K562 (cell line): Measurements from ENCODE around the gene TGFB2. TPM values are rescaled to one million over a fixed set of nuclear protein-coding genes. Genes with fewer than 3 reads are reported as not detected.

Experiments
- ATAC-seq: fragments of 200-7000 bp; cut with Tn5 transposase; 3 replicates; pipeline ENCODE4 v1.9.1; 2020; ENCODE audit warnings: moderate library complexity
- BruUV-seq: library from RNA; stranded (reverse); fragments of 400-500 nt; replicated peaks from 2 replicates; lab custom pipeline; 2021; lab: Mats Ljungman, UMichigan
- CTCF ChIA-PET: fragments of 300-600 bp; formaldehyde crosslinking; extraction: SDS; loops from one replicate; lab custom pipeline; 2021; ENCODE audit warnings: low intra/inter-chr PET ratio; lab: Yijun Ruan, JAX
- POLR2A ChIA-PET: fragments of 300-600, 350-650 bp; sonication (Branson Sonifier 250); formaldehyde crosslinking; extraction: SDS; loops from one replicate; lab custom pipeline; 2021; ENCODE audit warnings: antibody characterized with exemption, inconsistent platforms; lab: Yijun Ruan, JAX
- DNase-seq, 4 experiments: peaks; one replicate each; pipeline versions ENCODE4 v3.0.0 to v3.0.0-alpha.2; 2011 to 2018; ENCODE audit warnings: low spot score in 3 of 4, mixed read lengths in 3 of 4; ENCODE audit errors: extremely low read depth in 1 of 4
- FAIRE-seq: peaks from 2 replicates; lab custom pipeline; 2011; peaks lifted over from hg19 to GRCh38; lab: Jason Lieb, UNC
- H2AFZ ChIP-seq: 2 replicates; pipeline ENCODE4 v1.6.0; 2011; ENCODE audit warnings: low read depth, low read length, control low read depth, inconsistent platforms
- H3K27ac ChIP-seq: fragments of 200-600 bp; 3 replicates; pipeline ENCODE4 v1.8.0; 2011; ENCODE audit warnings: low read depth, mild to moderate bottlenecking, control low read depth, inconsistent platforms, low read length, moderate library complexity, mixed read lengths; ENCODE audit errors: extremely low read depth
- H3K27me3 ChIP-seq, 2 experiments: fragments of 300-600 bp in 1 of 2; 2 replicates in 1 of 2; 3 replicates in 1 of 2; pipeline versions ENCODE4 v1.6.0 to v1.8.0; 2011; ENCODE audit warnings: inconsistent platforms in 2 of 2, low read length in 2 of 2, mild to moderate bottlenecking in 1 of 2, mixed read lengths in 1 of 2, moderate library complexity in 1 of 2; ENCODE audit not compliant: control insufficient read depth in 2 of 2, insufficient read depth in 2 of 2
- H3K36me3 ChIP-seq: fragments of 300-600 bp; 3 replicates; pipeline ENCODE4 v1.8.0; 2011; ENCODE audit warnings: mild to moderate bottlenecking, low read length, inconsistent platforms; ENCODE audit not compliant: control insufficient read depth, insufficient read depth
- H3K4me1 ChIP-seq, 2 experiments: fragments of 200-600 bp in 1 of 2; replicated peaks in 1 of 2; 2 replicates in 1 of 2; 3 replicates in 1 of 2; pipeline versions ENCODE4 v1.5.1 to v1.8.0; 2011; ENCODE audit warnings: inconsistent platforms in 2 of 2, low read length in 2 of 2, mild to moderate bottlenecking in 1 of 2, mixed read lengths in 1 of 2, moderate library complexity in 1 of 2; ENCODE audit not compliant: control insufficient read depth in 2 of 2, insufficient read depth in 2 of 2
- H3K4me2 ChIP-seq: 2 replicates; pipeline ENCODE4 v1.6.1; 2011; ENCODE audit warnings: low read length, control low read depth, inconsistent platforms, mixed read lengths; ENCODE audit not compliant: insufficient read depth
- H3K4me3 ChIP-seq: fragments of 200-600 bp; sonication (generic), shearing (Covaris generic); 2 replicates; pipeline ENCODE4 v1.5.1; 2016; ENCODE audit warnings: control low read depth, inconsistent platforms
- H3K79me2 ChIP-seq: fragments of 200-600 bp; 3 replicates; pipeline ENCODE4 v1.8.0; 2011; ENCODE audit warnings: low read length, inconsistent platforms; ENCODE audit not compliant: control insufficient read depth, insufficient read depth
- H3K9ac ChIP-seq, 2 experiments: 2 replicates each; pipeline versions ENCODE4 v1.6.0 to v1.6.1; 2011; ENCODE audit warnings: low read depth in 2 of 2, low read length in 2 of 2, control low read depth in 1 of 2, inconsistent platforms in 1 of 2, mild to moderate bottlenecking in 1 of 2, mixed read lengths in 1 of 2; ENCODE audit not compliant: insufficient read depth in 1 of 2
- H3K9me1 ChIP-seq: one replicate; pipeline ENCODE4 v1.6.0; 2011; ENCODE audit warnings: inconsistent platforms, mild to moderate bottlenecking, low read length, moderate library complexity; ENCODE audit not compliant: control insufficient read depth, insufficient read depth
- H3K9me3 ChIP-seq: replicated peaks from 2 replicates; pipeline ENCODE4 v1.5.1; 2011; ENCODE audit warnings: low read depth, low read length, inconsistent platforms; ENCODE audit not compliant: control insufficient read depth, insufficient read depth
- H4K20me1 ChIP-seq: replicated peaks from 2 replicates; pipeline ENCODE4 v1.6.1; 2011; ENCODE audit warnings: low read length, inconsistent platforms, mixed read lengths; ENCODE audit not compliant: control insufficient read depth, insufficient read depth
- ASH1L ChIP-seq: fragments of 450-650 bp; IDR thresholded peaks from 2 replicates; pipeline ENCODE4 v1.6.1; 2018; ENCODE audit warnings: borderline replicate concordance, mild to moderate bottlenecking, low read depth; ENCODE audit not compliant: partially characterized antibody
- FOXA3 ChIP-seq, 2 experiments: fragments of 450-650 bp in 1 of 2; sonication (generic) in 1 of 2; formaldehyde crosslinking; IDR thresholded peaks in 1 of 2; conservative IDR thresholded peaks in 1 of 2; 2 replicates each; pipeline versions ENCODE4 v1.4.0 to v1.8.0; 2020 to 2022; ENCODE audit warnings: mild to moderate bottlenecking in 2 of 2, missing genetic modification reagents in 1 of 2
- FUS ChIP-seq: fragments of 200-400 bp; formaldehyde crosslinking; optimal IDR thresholded peaks from 2 replicates; pipeline ENCODE3; 2017; ENCODE audit warnings: low read depth, low read length
- GABPA ChIP-seq: fragments of 200-800 bp; sonication (Bioruptor generic); conservative IDR thresholded peaks from 2 replicates; pipeline ENCODE4 v1.6.1; 2016; ENCODE audit warnings: low read depth, missing genetic modification characterization, missing compliant biosample characterization
- MTA2 ChIP-seq: fragments of 450-650 bp; IDR thresholded peaks from 2 replicates; pipeline ENCODE4 v1.6.1; 2016; ENCODE audit warnings: low read depth
- NONO ChIP-seq, 2 experiments: fragments of 200-400 bp in 1 of 2; fragments of 450-650 bp in 1 of 2; formaldehyde crosslinking in 1 of 2; IDR thresholded peaks; 2 replicates each; pipeline ENCODE4 v1.6.1; 2017; ENCODE audit warnings: low read depth in 2 of 2, mild to moderate bottlenecking in 2 of 2, moderate library complexity in 2 of 2, low read length in 1 of 2
- NR3C1 ChIP-seq: sonication (generic); formaldehyde crosslinking; IDR thresholded peaks from 2 replicates; pipeline ENCODE4 v1.8.1; 2022; ENCODE audit warnings: missing genetic modification reagents
- SRSF3 ChIP-seq: fragments of 200-400 bp; formaldehyde crosslinking; IDR thresholded peaks from 2 replicates; pipeline ENCODE4 v1.6.1; 2016; ENCODE audit warnings: mild to moderate bottlenecking, low read length, moderate library complexity; ENCODE audit not compliant: insufficient read depth
- STAG1 ChIP-seq: sonication (generic); formaldehyde crosslinking; IDR thresholded peaks from 2 replicates; pipeline ENCODE4 v1.5.0; 2020; ENCODE audit warnings: missing genetic modification reagents, borderline replicate concordance
- ZBTB8A ChIP-seq: fragments of 450-650 bp; IDR thresholded peaks from 2 replicates; pipeline ENCODE4 v1.6.1; 2018; ENCODE audit warnings: mild to moderate bottlenecking, moderate library complexity; ENCODE audit not compliant: partially characterized antibody
- ZC3H11A ChIP-seq: IDR thresholded peaks from 2 replicates; pipeline ENCODE4 v1.6.1; 2012; ENCODE audit warnings: low read depth, low read length, improper control_type of control experiment
- ZNF197 ChIP-seq: fragments of 200-800 bp; sonication (Bioruptor generic); IDR thresholded peaks from 2 replicates; pipeline ENCODE4 v1.6.1; 2016; ENCODE audit warnings: low read depth, missing genetic modification characterization, missing compliant biosample characterization
- ZNF764 ChIP-seq: fragments of 250-450 bp; sonication (Bioruptor Pico); IDR thresholded peaks from 2 replicates; pipeline ENCODE4 v1.4.0; 2020; ENCODE audit warnings: low read depth, mild to moderate bottlenecking, moderate library complexity
- WGBS: fragments of 100-300 bp; shearing (Covaris generic); methylation state at CpG from one replicate; pipeline ENCODE4 v1.1.6; 2016; ENCODE audit warnings: low coverage, mixed read lengths; ENCODE audit not compliant: insufficient coverage; ENCODE audit errors: missing lambda C conversion rate; 5-methylcytosine and 5-hydroxymethylcytosine counted together
- in situ Hi-C: fragments of 300-500 bp; cut with MboI; formaldehyde crosslinking; loops from 4 replicates; pipeline ENCODE4 v1.15.0; 2018; ENCODE audit warnings: inconsistent platforms, mixed read lengths
- intact Hi-C: fragments of 100-400 bp; cut with micrococcal nuclease; formaldehyde crosslinking; loops from 2 replicates; pipeline ENCODE4 v1.14.2; 2022
- polyA plus RNA-seq, 8 experiments: library from polyadenylated mRNA; depleted of rRNA in 4 of 8; stranded (reverse) in 5 of 8; unstranded in 3 of 8; fragments of >200 nt; fragmentation: Nextera tagmentation in 2 of 8; fragmentation: Illumina TruSeq in 1 of 8; extraction: Ambion mirVana in 2 of 8; extraction: Trizol in 1 of 8; gene quantifications; 2 replicates each; pipeline versions ENCODE4 v1.2.1 to v1.2.3, GENCODE V29; 2011 to 2014; ENCODE audit warnings: inconsistent platforms in 1 of 8, missing spikeins in 1 of 8
- total RNA-seq, 7 experiments: library from RNA; depleted of rRNA in 6 of 7; stranded (reverse); fragments of >200 nt in 6 of 7; fragmentation: Illumina TruSeq in 2 of 7; extraction: Trizol in 2 of 7; gene quantifications; 2 replicates each; pipeline versions ENCODE4 v1.2.1 to v1.2.3, GENCODE V29; 2011 to 2021; ENCODE audit warnings: low replicate concordance in 1 of 7
- TF ChIP-seq, protein P1 (sequence below): IDR thresholded peaks from 2 replicates; pipeline ENCODE4 v1.6.1; 2011; ENCODE audit warnings: borderline replicate concordance, low read depth, mild to moderate bottlenecking, moderate library complexity, low read length; ENCODE audit not compliant: insufficient read depth, poor library complexity, severe bottlenecking
- TF ChIP-seq, protein P2 (sequence below): fragments of 250-450 bp; sonication (Bioruptor Pico); IDR thresholded peaks from 2 replicates; pipeline ENCODE4 v1.9.0; 2021; ENCODE audit warnings: mild to moderate bottlenecking

The TGFB2 gene
- total and polyA plus RNA-seq, 9 of the 15 experiments (the other 6 are each of a cell fraction or from before 2014, with no cell fraction given): 0.03 to 0.41 (median 0.11) TPM; not detected in 3

- H4K20me1 ChIP-seq: no peaks in the 10 kb centered on the region
- DNase-seq: no peak
- H3K27me3 ChIP-seq: no peaks in the 10 kb centered on the region
- ChIA-PET POLR2A (no interaction called here), CTCF (no interaction called here)
- BruUV-seq: no TSS peak
- TF ChIP-seq ZBTB8A (no peak), NR3C1 (no peak), STAG1 (no peak), FOXA3 (CRISPR knock-in tag; conservative IDR thresholded peaks at IDR 0.05 in 1 of 2, IDR thresholded peaks at IDR 0.05 in 1 of 2) (no peak), ZNF764 (no peak), ZNF197 (no peak), MTA2 (no peak), ZC3H11A (no peak), NONO (IDR thresholded peaks at IDR 0.05; ENCODE audit: low read depth in 2 of 2, low read length in 1 of 2) (no peak), FUS (no peak), GABPA (tag) (no peak), ASH1L (no peak), SRSF3 (no peak)
- TF ChIP-seq, protein P1, sequence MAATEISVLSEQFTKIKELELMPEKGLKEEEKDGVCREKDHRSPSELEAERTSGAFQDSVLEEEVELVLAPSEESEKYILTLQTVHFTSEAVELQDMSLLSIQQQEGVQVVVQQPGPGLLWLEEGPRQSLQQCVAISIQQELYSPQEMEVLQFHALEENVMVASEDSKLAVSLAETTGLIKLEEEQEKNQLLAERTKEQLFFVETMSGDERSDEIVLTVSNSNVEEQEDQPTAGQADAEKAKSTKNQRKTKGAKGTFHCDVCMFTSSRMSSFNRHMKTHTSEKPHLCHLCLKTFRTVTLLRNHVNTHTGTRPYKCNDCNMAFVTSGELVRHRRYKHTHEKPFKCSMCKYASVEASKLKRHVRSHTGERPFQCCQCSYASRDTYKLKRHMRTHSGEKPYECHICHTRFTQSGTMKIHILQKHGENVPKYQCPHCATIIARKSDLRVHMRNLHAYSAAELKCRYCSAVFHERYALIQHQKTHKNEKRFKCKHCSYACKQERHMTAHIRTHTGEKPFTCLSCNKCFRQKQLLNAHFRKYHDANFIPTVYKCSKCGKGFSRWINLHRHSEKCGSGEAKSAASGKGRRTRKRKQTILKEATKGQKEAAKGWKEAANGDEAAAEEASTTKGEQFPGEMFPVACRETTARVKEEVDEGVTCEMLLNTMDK: no peak
- TF ChIP-seq, protein P2, sequence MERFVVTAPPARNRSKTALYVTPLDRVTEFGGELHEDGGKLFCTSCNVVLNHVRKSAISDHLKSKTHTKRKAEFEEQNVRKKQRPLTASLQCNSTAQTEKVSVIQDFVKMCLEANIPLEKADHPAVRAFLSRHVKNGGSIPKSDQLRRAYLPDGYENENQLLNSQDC (CRISPR knock-in tag): no peak
- peaks cover 18% of the 10 kb centered on the region for H3K79me2 ChIP-seq
- no peaks in the 10 kb centered on the region for H3K9me3 ChIP-seq
- no peak overlapping the region for H3K9ac ChIP-seq
- in situ Hi-C loops (no loop called here), intact Hi-C loops (no loop called here)
- H3K4me1 ChIP-seq: peaks cover 0 to 8% of the 10 kb centered on the region in 2 experiments; a peak in 3 of 5 replicates
- no peak overlapping the region for H2AFZ ChIP-seq
- no peak overlapping the region for H3K4me2 ChIP-seq
- 96% methylated on average over 3 of the region's 3 CpGs for WGBS
- no peak overlapping the region for H3K27ac ChIP-seq
- peaks cover 46% of the 10 kb centered on the region for H3K36me3 ChIP-seq
- H3K9me1 ChIP-seq: no peaks in the 10 kb centered on the region
- no peak overlapping the region for H3K4me3 ChIP-seq
- ATAC-seq: no peak
- no peak for FAIRE-seq
Measured at GRCh38 chr1:218314316-218314715, 30.8 kb upstream of the TGFB2 start.
